IMR-90 (cell line): ENCODE measurements around the gene RUNDC3A. TPM values are rescaled to one million over a fixed set of nuclear protein-coding genes. Genes with fewer than 3 reads are reported as not detected.

ENCODE experiments used
- ATAC-seq: fragments of 200-7000 bp; cut with Tn5 transposase; 2 replicates; pipeline ENCODE4 v1.9.1; 2020; ENCODE audit warnings: low read depth, mild to moderate bottlenecking, moderate library complexity
- BruUV-seq: library from RNA; stranded (reverse); fragments of 400-500 nt; replicated peaks from 2 replicates; lab custom pipeline; 2021; lab: Mats Ljungman, UMichigan
- CTCF ChIA-PET: fragments of 300-600 bp; formaldehyde crosslinking; extraction: SDS; loops from one replicate; lab custom pipeline; 2021; ENCODE audit warnings: antibody characterized with exemption; lab: Yijun Ruan, JAX
- POLR2A ChIA-PET: fragments of 300-600 bp; sonication (Branson Sonifier 250); formaldehyde crosslinking; loops from one replicate; lab custom pipeline; 2022; ENCODE audit warnings: antibody characterized with exemption; ENCODE audit not compliant: unreplicated experiment; lab: Charles Lee
- DNase-seq: peaks from one replicate; pipeline ENCODE4 v3.0.0; 2013
- H2AFZ ChIP-seq: replicated peaks from 2 replicates; pipeline ENCODE3; 2013; ENCODE audit warnings: low read length, mild to moderate bottlenecking; ENCODE audit not compliant: poor library complexity
- H2AK5ac ChIP-seq: 2 replicates; pipeline ENCODE4 v1.6.1; 2013; ENCODE audit warnings: low read depth, low read length, inconsistent platforms
- H2AK9ac ChIP-seq: replicated peaks from 2 replicates; pipeline ENCODE3; 2013; ENCODE audit warnings: mild to moderate bottlenecking, low read depth, low read length, moderate library complexity; ENCODE audit not compliant: poor library complexity
- H2BK120ac ChIP-seq: 2 replicates; pipeline ENCODE4 v1.6.1; 2013; ENCODE audit warnings: low read depth, low read length, inconsistent platforms
- H2BK15ac ChIP-seq: 3 replicates; pipeline ENCODE4 v1.6.1; 2013; ENCODE audit warnings: low read depth, low read length, inconsistent platforms
- H2BK20ac ChIP-seq: 2 replicates; pipeline ENCODE4 v1.6.1; 2013; ENCODE audit warnings: low read depth, mild to moderate bottlenecking, inconsistent platforms, low read length, moderate library complexity
- H2BK5ac ChIP-seq: 2 replicates; pipeline ENCODE4 v1.6.1; 2013; ENCODE audit warnings: mild to moderate bottlenecking, low read depth, low read length, inconsistent platforms; ENCODE audit not compliant: poor library complexity, severe bottlenecking
- H3K14ac ChIP-seq: replicated peaks from 2 replicates; pipeline ENCODE4 v1.6.1; 2013; ENCODE audit warnings: low read depth, low read length, inconsistent platforms
- H3K18ac ChIP-seq: 2 replicates; pipeline ENCODE4 v1.6.1; 2013; ENCODE audit warnings: low read depth, low read length, control low read depth
- H3K23ac ChIP-seq: 2 replicates; pipeline ENCODE4 v1.6.1; 2013; ENCODE audit warnings: low read depth, low read length, inconsistent platforms
- H3K27ac ChIP-seq: 2 replicates; pipeline ENCODE4 v1.5.1; 2013; ENCODE audit warnings: mild to moderate bottlenecking, control low read depth, low read length; ENCODE audit not compliant: insufficient read depth
- H3K27me3 ChIP-seq: 2 replicates; pipeline ENCODE4 v1.6.1; 2013; ENCODE audit warnings: low read length; ENCODE audit not compliant: control insufficient read depth, insufficient read depth
- H3K36me3 ChIP-seq: 2 replicates; pipeline ENCODE4 v1.6.1; 2013; ENCODE audit warnings: low read length, mixed read lengths; ENCODE audit not compliant: control insufficient read depth, insufficient read depth
- H3K4ac ChIP-seq: 2 replicates; pipeline ENCODE4 v1.6.1; 2013; ENCODE audit warnings: low read depth, low read length, inconsistent platforms
- H3K4me1 ChIP-seq: 2 replicates; pipeline ENCODE4 v1.6.1; 2013; ENCODE audit warnings: low read length, mixed read lengths; ENCODE audit not compliant: control insufficient read depth, insufficient read depth
- H3K4me2 ChIP-seq: 2 replicates; pipeline ENCODE4 v1.6.1; 2013; ENCODE audit warnings: low read depth, mild to moderate bottlenecking, control low read depth, low read length, moderate library complexity
- H3K4me3 ChIP-seq: 2 replicates; pipeline ENCODE4 v1.5.1; 2013; ENCODE audit warnings: low read depth, mild to moderate bottlenecking, control low read depth, low read length, moderate library complexity; ENCODE audit not compliant: insufficient read depth
- H3K56ac ChIP-seq: 2 replicates; pipeline ENCODE4 v1.6.1; 2013; ENCODE audit warnings: low read length, inconsistent platforms; ENCODE audit not compliant: insufficient read depth; ENCODE audit errors: extremely low read depth
- H3K79me1 ChIP-seq, 2 experiments: 2 replicates each; pipeline ENCODE4 v1.6.1; 2013; ENCODE audit warnings: low read length in 2 of 2, inconsistent platforms in 1 of 2, low read depth in 1 of 2
- H3K9ac ChIP-seq: 2 replicates; pipeline ENCODE4 v1.6.1; 2013; ENCODE audit warnings: low read depth, low read length, control low read depth
- H3K9me1 ChIP-seq: 2 replicates; pipeline ENCODE4 v1.6.1; 2013; ENCODE audit warnings: low read length, inconsistent platforms; ENCODE audit not compliant: insufficient read depth
- H3K9me3 ChIP-seq: 2 replicates; pipeline ENCODE4 v1.6.1; 2013; ENCODE audit warnings: low read length; ENCODE audit not compliant: control insufficient read depth, insufficient read depth
- H4K20me1 ChIP-seq: 2 replicates; pipeline ENCODE4 v1.6.1; 2013; ENCODE audit warnings: low read length, inconsistent platforms; ENCODE audit not compliant: insufficient read depth
- H4K5ac ChIP-seq: 2 replicates; pipeline ENCODE4 v1.6.1; 2013; ENCODE audit warnings: mild to moderate bottlenecking, low read depth, low read length, control low read depth
- H4K8ac ChIP-seq, 2 experiments: 2 replicates each; pipeline ENCODE4 v1.6.1; 2013; ENCODE audit warnings: low read depth in 2 of 2, low read length in 2 of 2, control low read depth in 1 of 2, inconsistent platforms in 1 of 2
- H4K91ac ChIP-seq: 2 replicates; pipeline ENCODE4 v1.6.1; 2013; ENCODE audit warnings: low read depth, low read length, inconsistent platforms; ENCODE audit not compliant: insufficient read depth
- CEBPB ChIP-seq: IDR thresholded peaks from 2 replicates; pipeline ENCODE4 v1.6.1; 2012; ENCODE audit warnings: low read depth, low read length, improper control_type of control experiment
- FOS ChIP-seq: fragments of 150-350 bp; IDR thresholded peaks from 2 replicates; pipeline ENCODE4 v1.6.1; 2016; ENCODE audit warnings: low read depth, low read length
- POLR2A ChIP-seq: IDR thresholded peaks from 2 replicates; pipeline ENCODE4 v1.6.1; 2012; ENCODE audit warnings: mild to moderate bottlenecking, low read depth, low read length
- RCOR1 ChIP-seq: IDR thresholded peaks from 2 replicates; pipeline ENCODE4 v1.6.1; 2012; ENCODE audit warnings: mild to moderate bottlenecking, low read length, improper control_type of control experiment; ENCODE audit not compliant: insufficient replicate concordance
- RFX5 ChIP-seq: IDR thresholded peaks from 2 replicates; pipeline ENCODE4 v1.8.0; 2012; ENCODE audit warnings: low read depth, mild to moderate bottlenecking, low read length, moderate library complexity
- WGBS, 2 experiments: methylation state at CpG; one replicate each; pipeline versions ENCODE4 v1.1.5 to v1.1.7; 2013; ENCODE audit warnings: missing lambda C conversion rate in 2 of 2; ENCODE audit not compliant: insufficient read length in 1 of 2; ENCODE audit errors: extremely low coverage in 2 of 2; 5-methylcytosine and 5-hydroxymethylcytosine counted together
- dilution Hi-C: fragments of 300-500 bp; cut with HindIII; formaldehyde crosslinking; loops from one replicate; pipeline ENCODE4 v1.14.3; 2018; ENCODE audit warnings: low sequenced_read_pairs; ENCODE audit not compliant: unreplicated experiment
- in situ Hi-C: fragments of 300-500 bp; cut with MboI; formaldehyde crosslinking; loops from 3 replicates; pipeline ENCODE4 v1.14.3; 2019; ENCODE audit warnings: low sequenced_read_pairs, inconsistent platforms, mixed read lengths
- intact Hi-C: fragments of 100-400 bp; cut with micrococcal nuclease; formaldehyde crosslinking; loops from 2 replicates; pipeline ENCODE4 v1.10.0; 2022
- polyA plus RNA-seq, 3 experiments: library from polyadenylated mRNA; depleted of rRNA; stranded (reverse); fragments of >200 nt; gene quantifications; 2 replicates each; pipeline ENCODE4 v1.2.3, GENCODE V29; 2012; ENCODE audit warnings: low replicate concordance in 1 of 3
- total RNA-seq: library from RNA; depleted of rRNA; stranded (reverse); fragments of >200 nt; gene quantifications from 2 replicates; pipeline ENCODE4 v1.2.3, GENCODE V29; 2012

Gene RUNDC3A
- total and polyA plus RNA-seq, 2 of the 4 experiments (the other 2 are of a cell fraction): under 0.01 to 0.34 TPM

DNA sequence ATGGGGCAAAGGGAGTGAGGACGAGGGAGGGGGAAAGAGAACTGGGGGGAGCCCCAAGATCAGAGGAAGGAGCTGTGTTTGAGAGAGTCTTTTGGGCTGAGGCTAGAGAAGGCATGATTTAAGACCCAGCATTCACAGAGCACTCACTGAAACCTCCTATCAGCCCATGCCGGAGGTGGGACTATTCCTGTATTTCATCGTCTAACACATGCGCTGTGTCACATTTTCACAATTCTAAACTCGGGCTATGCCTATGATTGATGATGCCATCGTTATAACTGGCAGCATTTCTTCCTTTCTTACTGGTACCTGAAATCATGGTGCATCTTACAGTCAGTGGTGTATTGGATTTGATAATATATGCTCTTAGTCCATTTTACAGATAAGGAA, 51.7 kb downstream of the RUNDC3A start:
- no peak overlapping the region for H3K9ac ChIP-seq
- WGBS, 2 experiments: no CpG with 5 or more reads among the region's 6 CpGs
- intact Hi-C loops: loop anchor here (1.0 kb wide), 1 partner anchor 163 kb away; no protein-coding TSS in a partner anchor
- H4K20me1 ChIP-seq: peaks cover 11% of the 10 kb centered on the region
- H2BK20ac ChIP-seq: no peak overlapping the region
- H3K9me1 ChIP-seq: peaks cover 8% of the 10 kb centered on the region; the same call in 1 of the 2 replicates
- ChIA-PET POLR2A (no interaction called here), CTCF (no interaction called here)
- H2AK5ac ChIP-seq: no peak overlapping the region
- TF ChIP-seq RCOR1 (no peak), FOS (no peak), CEBPB (no peak), RFX5 (no peak), POLR2A (no peak)
- H3K18ac ChIP-seq: no peak overlapping the region
- DNase-seq (no peak), ATAC-seq (no peak)
- no peak overlapping the region for H3K14ac ChIP-seq
- peaks cover 4 to 28% of the 10 kb centered on the region in 2 experiments; a peak in 2 of 4 replicates for H3K79me1 ChIP-seq
- no peak overlapping the region for H4K91ac ChIP-seq
- no peaks in the 10 kb centered on the region for H3K9me3 ChIP-seq
- in situ Hi-C loops: no loop called here
- no peak overlapping the region for H2BK120ac ChIP-seq
- no peak overlapping the region for H3K4ac ChIP-seq
- no peak overlapping the region for H2AFZ ChIP-seq
- H3K56ac ChIP-seq: no peak overlapping the region
- H3K36me3 ChIP-seq: peaks cover 10% of the 10 kb centered on the region; the same call in 1 of the 2 replicates
- H3K4me1 ChIP-seq: peaks cover 15% of the 10 kb centered on the region
- H3K4me3 ChIP-seq: no peak overlapping the region
- no peak overlapping the region for H4K8ac ChIP-seq
- no peak overlapping the region for H2AK9ac ChIP-seq
- H2BK15ac ChIP-seq: no peak overlapping the region
- H3K4me2 ChIP-seq: no peak overlapping the region
- BruUV-seq: no TSS peak
- dilution Hi-C loops: no loop called here
- no peak overlapping the region for H4K5ac ChIP-seq
- H3K27me3 ChIP-seq: peaks cover 2% of the 10 kb centered on the region; the same call in 1 of the 2 replicates
- no peak overlapping the region for H3K23ac ChIP-seq
- H3K27ac ChIP-seq: no peak overlapping the region
- no peak overlapping the region for H2BK5ac ChIP-seq
